Hematopoietic multipotent progenitor cell treated with erythropoietin and hydrocortisone succinate and interleukin-3 and kit ligand, for 17 days (in vitro differentiated cells): Measurements from ENCODE around the gene RCE1.
A peak's percentile ranks its signal among the peaks of the same experiment; 100 is the strongest.

ENCODE experiments used
- DNase-seq: peaks from one replicate; pipeline ENCODE4 v3.0.0-alpha.2; 2015; ENCODE audit warnings: low spot score

Gene RCE1

GRCh38 chr11:66868726-66869566 is 25.7 kb downstream of the RCE1 start:
- peak; percentile 82 for DNase-seq

- no peak for DNase-seq
These were observed 26.3 kb downstream of the RCE1 start for GRCh38 chr11:66869567-66869870.

GRCh38 chr11:66870131-66870530 is 26.9 kb downstream of the RCE1 start:
- no peak for DNase-seq

GRCh38 chr11:66870616-66871520 is 27.6 kb downstream of the RCE1 start:
- DNase-seq, result no peak

- no peak for DNase-seq
These were observed 28.3 kb downstream of the RCE1 start for GRCh38 chr11:66871521-66871901.

- DNase-seq, result no peak
These were observed 31.0 kb downstream of the RCE1 start for GRCh38 chr11:66874232-66874631.

- no peak for DNase-seq
These were observed 32.1 kb downstream of the RCE1 start for GRCh38 chr11:66875378-66875777.

GRCh38 chr11:66877588-66878385 is 34.5 kb downstream of the RCE1 start:
- DNase-seq, result no peak

GRCh38 chr11:66878474-66878873 is 35.2 kb downstream of the RCE1 start:
- DNase-seq, result no peak

GRCh38 chr11:66879000-66879399 is 35.8 kb downstream of the RCE1 start:
- no peak for DNase-seq

GRCh38 chr11:66879583-66879982 is 36.3 kb downstream of the RCE1 start:
- DNase-seq, result no peak

- DNase-seq, result no peak
These were observed 36.8 kb downstream of the RCE1 start for GRCh38 chr11:66879999-66880398.

GRCh38 chr11:66880496-66881450 is 37.5 kb downstream of the RCE1 start:
- no peak for DNase-seq

- no peak for DNase-seq
These were observed 38.2 kb downstream of the RCE1 start for GRCh38 chr11:66881451-66881835.

GRCh38 chr11:66881927-66882452 is 38.7 kb downstream of the RCE1 start:
- DNase-seq, result no peak

GRCh38 chr11:66882561-66883015 is 39.3 kb downstream of the RCE1 start:
- DNase-seq, result no peak

GRCh38 chr11:66883016-66883965 is 40.0 kb downstream of the RCE1 start:
- peak; percentile 65 for DNase-seq

GRCh38 chr11:66884443-66884842 is 41.2 kb downstream of the RCE1 start:
- no peak for DNase-seq

GRCh38 chr11:66885469-66885868 is 42.2 kb downstream of the RCE1 start:
- DNase-seq, result no peak

- peak; percentile 43 for DNase-seq
These were observed 42.8 kb downstream of the RCE1 start for GRCh38 chr11:66885950-66886440.
